Measurements from ENCODE around the gene TGFBR1.
A peak's percentile ranks its signal among the peaks of the same experiment; 100 is the strongest.

TGFBR1 gene

GRCh38 chr9:99104459-99105151 lies at the start of gene TGFBR1:
Gene TGFBR1 (plus strand): TSS chr9:99105113. CDS start chr9:99105206, 93 bp downstream.
- peak within 1 kb of the TSS; percentile 81 for H3K27ac Mint-ChIP-seq
- H3K4me3 Mint-ChIP-seq = peak within 1 kb of the TSS; percentile 89
- peaks cover 54% of the 10 kb centered on the region for H3K4me1 Mint-ChIP-seq
- peaks cover 2% of the 10 kb centered on the region for H3K9me3 Mint-ChIP-seq
- no peaks in the 10 kb centered on the region for H3K27me3 Mint-ChIP-seq
- H3K36me3 Mint-ChIP-seq = no peaks in the 10 kb centered on the region
- ATAC-seq = peak; percentile 96

GRCh38 chr9:99055384-99055783 lies 49.5 kb upstream of the TGFBR1 start:
- no peak overlapping the region for H3K4me3 Mint-ChIP-seq
- H3K27me3 Mint-ChIP-seq = no peaks in the 10 kb centered on the region
- H3K36me3 Mint-ChIP-seq = no peaks in the 10 kb centered on the region
- no peaks in the 10 kb centered on the region for H3K9me3 Mint-ChIP-seq
- peaks cover 65% of the 10 kb centered on the region for H3K4me1 Mint-ChIP-seq
- H3K27ac Mint-ChIP-seq = peak overlapping the region; percentile 28
- no peak for ATAC-seq

- no peaks in the 10 kb centered on the region for H3K27me3 Mint-ChIP-seq
- peaks cover 70% of the 10 kb centered on the region for H3K4me1 Mint-ChIP-seq
- no peaks in the 10 kb centered on the region for H3K36me3 Mint-ChIP-seq
- no peaks in the 10 kb centered on the region for H3K9me3 Mint-ChIP-seq
- H3K4me3 Mint-ChIP-seq = no peak overlapping the region
- peak overlapping the region; percentile 64 for H3K27ac Mint-ChIP-seq
- ATAC-seq = no peak
Measured at GRCh38 chr9:99056186-99056585, 48.7 kb upstream of the TGFBR1 start.

- Mint-ChIP-seq H3K36me3 (no peaks in the 10 kb centered on the region), H3K4me3 (no peak overlapping the region), H3K27ac (peak overlapping the region; percentile 64), H3K9me3 (no peaks in the 10 kb centered on the region), H3K27me3 (no peaks in the 10 kb centered on the region), H3K4me1 (peaks cover 70% of the 10 kb centered on the region)
- ATAC-seq = peak; percentile 7
Measured at GRCh38 chr9:99056886-99057664, 47.8 kb upstream of the TGFBR1 start.

- H3K27ac Mint-ChIP-seq = peak overlapping the region; percentile 64
- no peaks in the 10 kb centered on the region for H3K27me3 Mint-ChIP-seq
- H3K4me1 Mint-ChIP-seq = peaks cover 67% of the 10 kb centered on the region
- ATAC-seq = peak; percentile 77
- no peaks in the 10 kb centered on the region for H3K9me3 Mint-ChIP-seq
- no peaks in the 10 kb centered on the region for H3K36me3 Mint-ChIP-seq
- H3K4me3 Mint-ChIP-seq = peak overlapping the region; percentile 60
Measured at GRCh38 chr9:99057665-99058625, 47.0 kb upstream of the TGFBR1 start.

GRCh38 chr9:99058964-99059921 lies 45.7 kb upstream of the TGFBR1 start:
- peak; percentile 97 for ATAC-seq
- Mint-ChIP-seq H3K9me3 (no peaks in the 10 kb centered on the region), H3K27me3 (no peaks in the 10 kb centered on the region), H3K27ac (peak overlapping the region; percentile 64), H3K4me3 (peak overlapping the region; percentile 42), H3K36me3 (no peaks in the 10 kb centered on the region), H3K4me1 (peaks cover 63% of the 10 kb centered on the region)

- Mint-ChIP-seq H3K27ac (no peak overlapping the region), H3K36me3 (no peaks in the 10 kb centered on the region), H3K4me1 (peaks cover 69% of the 10 kb centered on the region), H3K4me3 (no peak overlapping the region), H3K9me3 (no peaks in the 10 kb centered on the region), H3K27me3 (no peaks in the 10 kb centered on the region)
- no peak for ATAC-seq
Measured at GRCh38 chr9:99060621-99061020, 44.3 kb upstream of the TGFBR1 start.

- ATAC-seq = no peak
- Mint-ChIP-seq H3K36me3 (no peaks in the 10 kb centered on the region), H3K4me1 (peaks cover 50% of the 10 kb centered on the region)
Measured at GRCh38 chr9:99062549-99062948, 42.4 kb upstream of the TGFBR1 start.

GRCh38 chr9:99063522-99063921 lies 41.4 kb upstream of the TGFBR1 start:
- H3K9me3 Mint-ChIP-seq = no peaks in the 10 kb centered on the region
- H3K36me3 Mint-ChIP-seq = no peaks in the 10 kb centered on the region
- no peak for ATAC-seq
- H3K4me3 Mint-ChIP-seq = no peak overlapping the region
- H3K4me1 Mint-ChIP-seq = peaks cover 40% of the 10 kb centered on the region
- H3K27me3 Mint-ChIP-seq = no peaks in the 10 kb centered on the region
- no peak overlapping the region for H3K27ac Mint-ChIP-seq

More at GRCh38 chr9:99062549-99062948, 42.4 kb upstream of the TGFBR1 start:
- Mint-ChIP-seq H3K9me3 (no peaks in the 10 kb centered on the region), H3K27me3 (no peaks in the 10 kb centered on the region), H3K4me3 (no peak overlapping the region), H3K27ac (no peak overlapping the region)

- Mint-ChIP-seq H3K36me3 (no peaks in the 10 kb centered on the region), H3K27me3 (no peaks in the 10 kb centered on the region), H3K4me3 (no peak overlapping the region), H3K27ac (no peak overlapping the region), H3K4me1 (peaks cover 27% of the 10 kb centered on the region), H3K9me3 (no peaks in the 10 kb centered on the region)
- no peak for ATAC-seq
Measured at GRCh38 chr9:99066571-99066970, 38.3 kb upstream of the TGFBR1 start.

GRCh38 chr9:99069075-99069474 lies 35.8 kb upstream of the TGFBR1 start:
- Mint-ChIP-seq H3K27me3 (no peaks in the 10 kb centered on the region), H3K4me1 (peaks cover 21% of the 10 kb centered on the region), H3K9me3 (no peaks in the 10 kb centered on the region), H3K27ac (peak overlapping the region; percentile 7), H3K36me3 (no peaks in the 10 kb centered on the region), H3K4me3 (no peak overlapping the region)
- no peak for ATAC-seq

- Mint-ChIP-seq H3K36me3 (no peaks in the 10 kb centered on the region), H3K4me1 (peaks cover 17% of the 10 kb centered on the region), H3K4me3 (no peak overlapping the region), H3K27me3 (no peaks in the 10 kb centered on the region), H3K9me3 (no peaks in the 10 kb centered on the region), H3K27ac (peak overlapping the region; percentile 7)
- ATAC-seq = no peak
Measured at GRCh38 chr9:99069546-99069945, 35.4 kb upstream of the TGFBR1 start.

GRCh38 chr9:99070681-99071080 lies 34.2 kb upstream of the TGFBR1 start:
- Mint-ChIP-seq H3K4me3 (no peak overlapping the region), H3K4me1 (peaks cover 8% of the 10 kb centered on the region)

More at GRCh38 chr9:99070681-99071080, 34.2 kb upstream of the TGFBR1 start:
- H3K36me3 Mint-ChIP-seq = no peaks in the 10 kb centered on the region
- no peaks in the 10 kb centered on the region for H3K9me3 Mint-ChIP-seq
- H3K27me3 Mint-ChIP-seq = no peaks in the 10 kb centered on the region
- no peak for ATAC-seq
- H3K27ac Mint-ChIP-seq = no peak overlapping the region
